HCT116 (cell line): Measurements from ENCODE around the gene TMEM214. TPM values are rescaled to one million over a fixed set of nuclear protein-coding genes. Genes with fewer than 3 reads are reported as not detected.
A peak's percentile ranks its signal among the peaks of the same experiment; 100 is the strongest.

Experiments used
- ATAC-seq: fragments of 200-7000 bp; cut with Tn5 transposase; 2 replicates; pipeline ENCODE4 v1.9.1; 2020; ENCODE audit warnings: mild to moderate bottlenecking, moderate library complexity
- Bru-seq: library from RNA; stranded (reverse); fragments of 400-500 nt; gene quantifications from one replicate; lab custom pipeline; 2021; lab: Mats Ljungman, UMichigan
- BruChase-seq, 2 experiments: library from RNA; stranded (reverse); fragments of 400-500 nt; gene quantifications; one replicate each; lab custom pipeline; 2021; lab: Mats Ljungman, UMichigan
- BruUV-seq: library from RNA; stranded (reverse); fragments of 400-500 nt; replicated peaks from 2 replicates; lab custom pipeline; 2021; lab: Mats Ljungman, UMichigan
- CTCF ChIA-PET: fragments of 300-600 bp; sonication (Branson Sonifier 250); formaldehyde crosslinking; loops from one replicate; lab custom pipeline; 2021; ENCODE audit warnings: antibody characterized with exemption; lab: Charles Lee
- POLR2A ChIA-PET: fragments of 300-600, 350-600 bp; sonication (Branson Sonifier 250); formaldehyde crosslinking; loops from one replicate; lab custom pipeline; 2021; ENCODE audit warnings: antibody characterized with exemption; lab: Charles Lee
- RAD21 ChIA-PET, 2 experiments: fragments of 300-600 bp; sonication (Branson Sonifier 250); formaldehyde crosslinking; loops; one replicate each; lab custom pipeline; 2023; ENCODE audit warnings: low total read pairs in 2 of 2; ENCODE audit not compliant: uncharacterized antibody in 2 of 2, unreplicated experiment in 2 of 2, low non-redundant PET in 1 of 2; lab: Charles Lee
- DNase-seq: peaks from one replicate; pipeline ENCODE4 v3.0.0-alpha.2; 2010; ENCODE audit warnings: low read depth, low spot score
- H2AFZ ChIP-seq: fragments of 200-600 bp; shearing (Covaris generic), sonication (generic); 2 replicates; pipeline ENCODE4 v1.6.1; 2017; ENCODE audit warnings: low read depth, mixed run types, mixed read lengths, antibody characterized with exemption, low read length; ENCODE audit not compliant: poor library complexity, severe bottlenecking
- H3K27ac ChIP-seq: 2 replicates; pipeline ENCODE4 v1.5.1; 2012; ENCODE audit warnings: low read depth, low read length
- H3K27me3 ChIP-seq: fragments of 200-600 bp; sonication (generic); 2 replicates; pipeline ENCODE4 v1.6.1; 2016; ENCODE audit warnings: mixed run types, low read length, mixed read lengths; ENCODE audit not compliant: insufficient read depth
- H3K36me3 ChIP-seq, 2 experiments: fragments of 200-500 bp in 1 of 2; fragments of 200-600 bp in 1 of 2; sonication (Bioruptor generic) in 1 of 2; sonication (generic) in 1 of 2; 2 replicates each; pipeline versions ENCODE4 v1.5.1 to v1.6.1; 2014 to 2016; ENCODE audit warnings: low read length in 2 of 2, inconsistent platforms in 1 of 2, mixed read lengths in 1 of 2, mixed run types in 1 of 2; ENCODE audit not compliant: insufficient read depth in 2 of 2, control insufficient read depth in 1 of 2
- H3K4me1 ChIP-seq, 2 experiments: fragments of 200-600 bp in 1 of 2; sonication (generic) in 1 of 2; 2 replicates each; pipeline versions ENCODE4 v1.5.1 to v1.6.1; 2012 to 2017; ENCODE audit warnings: low read length in 2 of 2, inconsistent platforms in 1 of 2, mild to moderate bottlenecking in 1 of 2, mixed read lengths in 1 of 2, mixed run types in 1 of 2, moderate library complexity in 1 of 2; ENCODE audit not compliant: insufficient read depth in 2 of 2, control insufficient read depth in 1 of 2
- H3K4me2 ChIP-seq: fragments of 200-600 bp; sonication (generic); 2 replicates; pipeline ENCODE4 v1.6.1; 2017; ENCODE audit warnings: mixed run types, low read length, mixed read lengths
- H3K4me3 ChIP-seq, 2 experiments: fragments of 200-600 bp in 1 of 2; sonication (generic) in 1 of 2; replicated peaks in 1 of 2; 2 replicates each; pipeline ENCODE4 v1.5.1; 2011 to 2016; ENCODE audit warnings: low read length in 2 of 2, control low read depth in 1 of 2, low read depth in 1 of 2, mild to moderate bottlenecking in 1 of 2, mixed read lengths in 1 of 2, mixed run types in 1 of 2
- H3K79me2 ChIP-seq: fragments of 200-600 bp; sonication (generic); 2 replicates; pipeline ENCODE4 v1.6.1; 2017; ENCODE audit warnings: mild to moderate bottlenecking, mixed run types, low read length, moderate library complexity, mixed read lengths; ENCODE audit not compliant: insufficient read depth
- H3K9ac ChIP-seq: fragments of 200-600 bp; sonication (generic); 2 replicates; pipeline ENCODE4 v1.6.1; 2016; ENCODE audit warnings: low read length, mixed read lengths
- H3K9me2 ChIP-seq: fragments of 200-600 bp; sonication (generic), shearing (Covaris generic); 2 replicates; pipeline ENCODE4 v1.6.1; 2017; ENCODE audit warnings: mixed run types, mild to moderate bottlenecking, moderate library complexity; ENCODE audit not compliant: insufficient read depth
- H3K9me3 ChIP-seq, 2 experiments: fragments of 200-500 bp in 1 of 2; fragments of 200-600 bp in 1 of 2; sonication (Bioruptor generic) in 1 of 2; sonication (generic) in 1 of 2; 2 replicates each; pipeline ENCODE4 v1.6.1; 2014 to 2017; ENCODE audit warnings: low read length in 2 of 2, mixed read lengths in 2 of 2, inconsistent platforms in 1 of 2, low read depth in 1 of 2, mild to moderate bottlenecking in 1 of 2, mixed run types in 1 of 2, moderate library complexity in 1 of 2; ENCODE audit not compliant: control insufficient read depth in 1 of 2, insufficient read depth in 1 of 2
- H4K20me1 ChIP-seq: fragments of 200-600 bp; sonication (generic), shearing (Covaris generic); 2 replicates; pipeline ENCODE4 v1.6.1; 2017; ENCODE audit warnings: mixed run types, mild to moderate bottlenecking, moderate library complexity; ENCODE audit not compliant: insufficient read depth
- EGR1 ChIP-seq: IDR thresholded peaks from 2 replicates; pipeline ENCODE4 v1.6.1; 2012; ENCODE audit warnings: low read depth
- ELF1 ChIP-seq: IDR thresholded peaks from 2 replicates; pipeline ENCODE4 v1.6.1; 2012; ENCODE audit warnings: low read depth, borderline replicate concordance
- JUND ChIP-seq: IDR thresholded peaks from 2 replicates; pipeline ENCODE4 v1.6.1; 2012
- MAX ChIP-seq: IDR thresholded peaks from 2 replicates; pipeline ENCODE4 v1.6.1; 2012
- POLR2A ChIP-seq: IDR thresholded peaks from 2 replicates; pipeline ENCODE4 v1.7.0; 2011; ENCODE audit warnings: borderline replicate concordance; ENCODE audit not compliant: insufficient read depth, insufficient read length; ENCODE audit errors: extremely low read depth
- POLR2AphosphoS5 ChIP-seq: IDR thresholded peaks from 2 replicates; pipeline ENCODE4 v1.6.1; 2011; ENCODE audit warnings: mild to moderate bottlenecking, low read depth, low read length, moderate library complexity
- SP1 ChIP-seq: IDR thresholded peaks from 2 replicates; pipeline ENCODE4 v1.6.1; 2012; ENCODE audit warnings: low read depth
- SRF ChIP-seq: IDR thresholded peaks from 2 replicates; pipeline ENCODE4 v1.6.1; 2012; ENCODE audit warnings: low read depth
- YY1 ChIP-seq: IDR thresholded peaks from 2 replicates; pipeline ENCODE4 v1.6.1; 2011; ENCODE audit warnings: low read length, low read depth, moderate library complexity, mild to moderate bottlenecking; ENCODE audit not compliant: insufficient replicate concordance; ENCODE audit errors: extremely low read depth
- ZBTB33 ChIP-seq: IDR thresholded peaks from 2 replicates; pipeline ENCODE4 v1.6.1; 2011; ENCODE audit warnings: mild to moderate bottlenecking, low read length, moderate library complexity; ENCODE audit not compliant: insufficient replicate concordance; ENCODE audit errors: extremely low read depth
- ZFX ChIP-seq: fragments of 450-650 bp; IDR thresholded peaks from 2 replicates; pipeline ENCODE4 v1.6.1; 2017
- intact Hi-C: fragments of 100-400 bp; cut with micrococcal nuclease; formaldehyde crosslinking; loops from 2 replicates; pipeline ENCODE4 v1.10.0; 2022
- long read RNA-seq: library from polyadenylated mRNA; unstranded; transcript quantifications from one replicate; pipeline ENCODE4 v2.0.0, GENCODE V29; 2021; ENCODE audit not compliant: unreplicated experiment
- polyA plus RNA-seq: library from polyadenylated mRNA; unstranded; fragments of >200 nt; gene quantifications from 2 replicates; pipeline ENCODE4 v1.2.1, GENCODE V29; 2012; ENCODE audit warnings: missing spikeins
- total RNA-seq: library from RNA; stranded (reverse); gene quantifications from one replicate; pipeline ENCODE4 v1.2.1, GENCODE V29; 2021; ENCODE audit not compliant: unreplicated experiment
- TF ChIP-seq, protein P1 (sequence below): IDR thresholded peaks from 2 replicates; pipeline ENCODE4 v1.6.1; 2012; ENCODE audit warnings: low read depth
- TF ChIP-seq, protein P2 (sequence below), 3 experiments: fragments of 200-600 bp in 1 of 3; sonication (generic) in 1 of 3; IDR thresholded peaks in 2 of 3; conservative IDR thresholded peaks in 1 of 3; 2 replicates each; pipeline ENCODE4 v1.5.1; 2012 to 2017; ENCODE audit warnings: low read depth in 2 of 3, low read length in 2 of 3, antibody characterized with exemption in 1 of 3, borderline replicate concordance in 1 of 3, control low read depth in 1 of 3, mild to moderate bottlenecking in 1 of 3, mixed read lengths in 1 of 3, mixed run types in 1 of 3, moderate library complexity in 1 of 3; ENCODE audit not compliant: insufficient read depth in 1 of 3

TMEM214 gene, protein sequence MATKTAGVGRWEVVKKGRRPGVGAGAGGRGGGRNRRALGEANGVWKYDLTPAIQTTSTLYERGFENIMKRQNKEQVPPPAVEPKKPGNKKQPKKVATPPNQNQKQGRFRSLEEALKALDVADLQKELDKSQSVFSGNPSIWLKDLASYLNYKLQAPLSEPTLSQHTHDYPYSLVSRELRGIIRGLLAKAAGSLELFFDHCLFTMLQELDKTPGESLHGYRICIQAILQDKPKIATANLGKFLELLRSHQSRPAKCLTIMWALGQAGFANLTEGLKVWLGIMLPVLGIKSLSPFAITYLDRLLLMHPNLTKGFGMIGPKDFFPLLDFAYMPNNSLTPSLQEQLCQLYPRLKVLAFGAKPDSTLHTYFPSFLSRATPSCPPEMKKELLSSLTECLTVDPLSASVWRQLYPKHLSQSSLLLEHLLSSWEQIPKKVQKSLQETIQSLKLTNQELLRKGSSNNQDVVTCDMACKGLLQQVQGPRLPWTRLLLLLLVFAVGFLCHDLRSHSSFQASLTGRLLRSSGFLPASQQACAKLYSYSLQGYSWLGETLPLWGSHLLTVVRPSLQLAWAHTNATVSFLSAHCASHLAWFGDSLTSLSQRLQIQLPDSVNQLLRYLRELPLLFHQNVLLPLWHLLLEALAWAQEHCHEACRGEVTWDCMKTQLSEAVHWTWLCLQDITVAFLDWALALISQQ
- total RNA-seq (69.8 TPM), Bru-seq, nascent RNA (percentile 85 among the genes with signal in this experiment), BruChase-seq, experiment 1, labeled RNA remaining after a 6-hour chase (percentile 95 among the genes with signal in this experiment), BruChase-seq, experiment 2, labeled RNA remaining after a 2-hour chase (percentile 92 among the genes with signal in this experiment)
- 59.0 and 66.6 TPM in 2 replicates for polyA plus RNA-seq
- long read RNA-seq, transcript TMEM214-201 (17 exons, 2,990 nt) = major isoform, 19 of 88 reads
- long read RNA-seq, partial matches to known transcripts = 61 of 88 reads
- long read RNA-seq, other reads (novel, unspliced or antisense) = 6 of 88 reads

- no peaks in the 10 kb centered on the region for H4K20me1 ChIP-seq
- TF ChIP-seq SP1 = no peak
- TF ChIP-seq SRF = peak; percentile 72; the same call in 1 of the 2 replicates
- no peak; the same call in 1 of the 2 replicates for TF ChIP-seq ELF1
- peak; percentile 76 for TF ChIP-seq ZFX
- TF ChIP-seq JUND = no peak
- TF ChIP-seq YY1 = peak; percentile 83
- TF ChIP-seq MAX = peak; percentile 66; the same call in 1 of the 2 replicates
- TF ChIP-seq ZBTB33 = peak; percentile 75
- peak; percentile 88 for TF ChIP-seq POLR2AphosphoS5
- TF ChIP-seq, protein P1, sequence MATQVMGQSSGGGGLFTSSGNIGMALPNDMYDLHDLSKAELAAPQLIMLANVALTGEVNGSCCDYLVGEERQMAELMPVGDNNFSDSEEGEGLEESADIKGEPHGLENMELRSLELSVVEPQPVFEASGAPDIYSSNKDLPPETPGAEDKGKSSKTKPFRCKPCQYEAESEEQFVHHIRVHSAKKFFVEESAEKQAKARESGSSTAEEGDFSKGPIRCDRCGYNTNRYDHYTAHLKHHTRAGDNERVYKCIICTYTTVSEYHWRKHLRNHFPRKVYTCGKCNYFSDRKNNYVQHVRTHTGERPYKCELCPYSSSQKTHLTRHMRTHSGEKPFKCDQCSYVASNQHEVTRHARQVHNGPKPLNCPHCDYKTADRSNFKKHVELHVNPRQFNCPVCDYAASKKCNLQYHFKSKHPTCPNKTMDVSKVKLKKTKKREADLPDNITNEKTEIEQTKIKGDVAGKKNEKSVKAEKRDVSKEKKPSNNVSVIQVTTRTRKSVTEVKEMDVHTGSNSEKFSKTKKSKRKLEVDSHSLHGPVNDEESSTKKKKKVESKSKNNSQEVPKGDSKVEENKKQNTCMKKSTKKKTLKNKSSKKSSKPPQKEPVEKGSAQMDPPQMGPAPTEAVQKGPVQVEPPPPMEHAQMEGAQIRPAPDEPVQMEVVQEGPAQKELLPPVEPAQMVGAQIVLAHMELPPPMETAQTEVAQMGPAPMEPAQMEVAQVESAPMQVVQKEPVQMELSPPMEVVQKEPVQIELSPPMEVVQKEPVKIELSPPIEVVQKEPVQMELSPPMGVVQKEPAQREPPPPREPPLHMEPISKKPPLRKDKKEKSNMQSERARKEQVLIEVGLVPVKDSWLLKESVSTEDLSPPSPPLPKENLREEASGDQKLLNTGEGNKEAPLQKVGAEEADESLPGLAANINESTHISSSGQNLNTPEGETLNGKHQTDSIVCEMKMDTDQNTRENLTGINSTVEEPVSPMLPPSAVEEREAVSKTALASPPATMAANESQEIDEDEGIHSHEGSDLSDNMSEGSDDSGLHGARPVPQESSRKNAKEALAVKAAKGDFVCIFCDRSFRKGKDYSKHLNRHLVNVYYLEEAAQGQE = no peak
- 0 out of 2 replicates have a peak, but pooled peaks have one; percentile 3 for TF ChIP-seq EGR1
- TF ChIP-seq, protein P2, sequence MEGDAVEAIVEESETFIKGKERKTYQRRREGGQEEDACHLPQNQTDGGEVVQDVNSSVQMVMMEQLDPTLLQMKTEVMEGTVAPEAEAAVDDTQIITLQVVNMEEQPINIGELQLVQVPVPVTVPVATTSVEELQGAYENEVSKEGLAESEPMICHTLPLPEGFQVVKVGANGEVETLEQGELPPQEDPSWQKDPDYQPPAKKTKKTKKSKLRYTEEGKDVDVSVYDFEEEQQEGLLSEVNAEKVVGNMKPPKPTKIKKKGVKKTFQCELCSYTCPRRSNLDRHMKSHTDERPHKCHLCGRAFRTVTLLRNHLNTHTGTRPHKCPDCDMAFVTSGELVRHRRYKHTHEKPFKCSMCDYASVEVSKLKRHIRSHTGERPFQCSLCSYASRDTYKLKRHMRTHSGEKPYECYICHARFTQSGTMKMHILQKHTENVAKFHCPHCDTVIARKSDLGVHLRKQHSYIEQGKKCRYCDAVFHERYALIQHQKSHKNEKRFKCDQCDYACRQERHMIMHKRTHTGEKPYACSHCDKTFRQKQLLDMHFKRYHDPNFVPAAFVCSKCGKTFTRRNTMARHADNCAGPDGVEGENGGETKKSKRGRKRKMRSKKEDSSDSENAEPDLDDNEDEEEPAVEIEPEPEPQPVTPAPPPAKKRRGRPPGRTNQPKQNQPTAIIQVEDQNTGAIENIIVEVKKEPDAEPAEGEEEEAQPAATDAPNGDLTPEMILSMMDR (IDR thresholded peaks at IDR 0.05 in 2 of 3, conservative IDR thresholded peaks at IDR 0.05 in 1 of 3; ENCODE audit: borderline replicate concordance in 1 of 3, insufficient read depth in 1 of 3, low read depth in 2 of 3, low read length in 2 of 3) = no peak
- peak; percentile 77 for TF ChIP-seq POLR2A
Observed at GRCh38 chr2:27032495-27033252, at the start of gene TMEM214. Gene TMEM214, plus strand, starts transcription at chr2:27032965. Its CDS starts 51 bp downstream, at chr2:27033016.

More at GRCh38 chr2:27032495-27033252, at the start of gene TMEM214:
- Histone ChIP-seq H3K9me3 (no peaks in the 10 kb centered on the region), H3K4me2 (peak within 1 kb of the TSS; percentile 81), H3K27ac (peak within 1 kb of the TSS; percentile 74), H3K79me2 (peaks cover 65% of the 10 kb centered on the region), H3K9ac (peak within 1 kb of the TSS; percentile 88), H3K4me3 (peak within 1 kb of the TSS; percentile 97 to 98), H3K27me3 (no peaks in the 10 kb centered on the region), H3K36me3 (peaks cover 24 to 34% of the 10 kb centered on the region in 2 experiments; a peak in 3 of 4 replicates), H2AFZ (no peak within 1 kb of the TSS), H3K4me1 (peaks cover 7 to 37% of the 10 kb centered on the region in 2 experiments; a peak in 3 of 4 replicates), H3K9me2 (no peaks in the 10 kb centered on the region)
- no TSS peak for BruUV-seq
- DNase-seq (peak; percentile 71), ATAC-seq (peak; percentile 97)
- POLR2A ChIA-PET = no interaction called here
- intact Hi-C loops = loop anchor here (1.0 kb wide), 1 partner anchor 18 kb away; no protein-coding TSS in a partner anchor
- CTCF ChIA-PET = no interaction called here
- RAD21 ChIA-PET = no interaction called here
